HuH-7.5 (cell line): Measurements from ENCODE around the gene OLFML1.

ENCODE experiments used
- DNase-seq: peaks from one replicate; pipeline ENCODE4 v3.0.0; 2011; ENCODE audit warnings: low spot score

The OLFML1 gene

DNA sequence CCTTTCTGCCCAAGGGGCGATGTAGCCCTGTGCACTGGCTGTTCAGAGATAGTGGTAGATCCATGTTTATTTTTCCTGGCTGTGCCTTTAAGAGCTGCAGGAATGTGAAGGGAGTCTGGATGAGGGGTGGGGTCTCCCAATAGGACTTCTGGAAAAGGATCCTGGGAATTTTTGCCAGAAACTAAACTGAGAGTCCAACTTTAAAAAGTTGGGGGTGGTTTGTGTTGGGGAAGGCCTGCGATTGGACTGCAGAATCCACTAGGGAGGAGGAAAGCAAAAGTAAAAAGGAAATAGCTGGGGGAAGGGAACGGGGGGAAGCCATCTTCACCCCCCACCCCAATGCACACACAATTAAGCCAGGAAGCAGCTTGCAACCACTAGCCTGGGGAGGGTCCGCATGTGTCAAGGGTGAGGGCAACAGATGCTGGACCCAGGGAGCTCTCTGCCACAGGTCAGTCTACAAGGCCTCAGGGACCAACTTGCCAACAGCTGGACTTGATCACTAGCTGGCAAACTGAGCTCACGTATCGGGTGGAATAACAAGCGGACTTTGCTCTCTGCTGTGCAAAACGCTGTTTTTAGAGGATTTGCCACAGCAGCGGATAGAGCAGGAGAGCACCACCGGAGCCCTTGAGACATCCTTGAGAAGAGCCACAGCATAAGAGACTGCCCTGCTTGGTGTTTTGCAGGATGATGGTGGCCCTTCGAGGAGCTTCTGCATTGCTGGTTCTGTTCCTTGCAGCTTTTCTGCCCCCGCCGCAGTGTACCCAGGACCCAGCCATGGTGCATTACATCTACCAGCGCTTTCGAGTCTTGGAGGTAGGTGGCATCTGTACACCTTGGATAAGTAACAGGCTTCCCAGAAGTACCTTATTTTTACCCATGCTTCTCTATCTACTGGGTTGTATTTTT lies at the start of gene OLFML1:
Gene OLFML1 (plus strand): TSS at position 321 of the 912 bp plus-strand sequence. CDS start 370 bp downstream, at position 691.
- DNase-seq = no peak

DNA sequence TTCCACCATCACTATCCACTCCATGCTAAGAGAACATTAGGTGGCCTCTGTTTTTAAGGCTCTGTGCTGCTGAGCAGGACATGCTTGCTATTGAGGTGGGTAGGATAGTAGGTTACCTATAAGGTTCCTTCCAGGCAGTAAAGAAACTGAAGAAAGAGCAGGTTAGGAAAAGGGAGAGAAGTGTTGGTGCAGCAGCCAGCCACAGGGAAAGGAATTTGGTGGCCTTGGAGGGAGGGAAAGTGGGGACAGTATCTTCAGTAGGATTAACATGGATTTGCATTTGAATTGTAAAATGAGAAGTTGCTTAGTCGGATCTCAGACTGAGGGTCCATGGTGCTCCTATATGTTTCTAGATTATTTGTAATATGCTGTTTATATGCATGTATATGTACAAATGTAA lies 49.2 kb upstream of the OLFML1 start:
- DNase-seq = no peak

DNA sequence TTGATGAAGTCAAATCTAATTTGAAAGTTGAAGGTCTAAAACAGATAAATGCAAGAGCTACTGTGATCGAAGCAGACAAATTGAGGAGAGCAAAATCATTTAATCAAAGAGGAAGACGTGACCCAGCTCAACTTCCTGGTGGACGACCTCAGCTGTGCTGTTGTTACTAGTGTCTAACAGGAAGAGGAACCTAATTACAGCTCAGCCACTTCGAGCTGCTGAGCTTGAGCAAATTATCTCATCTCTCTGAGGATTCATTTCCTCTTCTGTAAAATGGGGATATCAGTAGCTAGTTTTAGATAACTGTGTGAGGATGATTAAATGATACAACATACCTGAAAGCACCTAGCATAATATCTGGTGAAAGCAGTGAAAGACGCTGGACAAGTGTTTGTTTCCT lies 48.6 kb upstream of the OLFML1 start:
- DNase-seq = no peak

DNA sequence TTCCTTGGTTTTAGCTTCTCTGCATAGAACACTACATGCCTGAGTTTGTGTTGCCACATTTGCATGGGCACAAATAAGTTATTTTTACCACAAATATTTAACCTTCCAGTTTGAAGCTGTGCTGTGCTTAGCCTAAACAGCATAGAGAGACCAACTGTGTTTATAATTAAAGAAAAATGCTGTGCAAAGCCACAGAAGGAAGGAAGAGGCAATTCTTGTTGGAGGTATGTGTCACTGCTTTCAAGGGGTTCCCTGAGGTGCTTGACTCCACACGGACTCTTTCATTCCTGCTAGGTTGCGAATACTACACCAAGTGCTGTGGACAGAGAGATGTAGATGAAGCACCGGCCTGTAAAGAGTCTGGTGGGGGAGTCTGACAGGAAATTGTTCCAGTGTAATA lies 47.6 kb upstream of the OLFML1 start:
- no peak for DNase-seq

DNA sequence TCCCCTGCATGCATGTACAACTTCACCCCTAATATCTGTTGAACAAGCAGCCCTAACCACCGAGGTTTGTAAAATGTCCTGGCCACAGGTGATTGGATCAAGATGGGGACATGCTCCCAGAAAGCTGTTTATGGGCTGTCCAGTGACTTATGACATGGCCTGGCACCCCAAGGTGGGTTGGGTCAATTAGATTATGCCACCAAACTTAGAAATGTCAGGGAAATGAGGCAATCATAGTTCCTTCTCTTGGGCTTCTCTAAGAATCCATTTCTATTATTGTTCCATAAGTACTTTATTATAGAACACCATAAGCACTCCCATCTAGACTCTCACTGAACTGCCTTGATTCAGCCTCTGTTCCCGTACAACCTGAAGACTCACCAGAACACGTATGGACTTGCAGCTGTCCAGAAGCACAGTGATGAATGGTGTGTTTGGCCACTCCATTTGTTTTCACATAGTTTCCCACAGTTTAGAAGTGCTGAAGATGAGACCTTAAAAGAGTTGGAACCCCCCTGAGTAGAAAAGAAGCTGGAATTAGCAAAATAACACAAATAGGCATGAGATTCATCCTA lies 45.5 kb upstream of the OLFML1 start:
- DNase-seq = no peak

GRCh38 chr11:7442588-7443215 lies 42.6 kb upstream of the OLFML1 start:
- peak; percentile 27 for DNase-seq

- DNase-seq = no peak
Measured at GRCh38 chr11:7444091-7444981, 41.0 kb upstream of the OLFML1 start.

DNA sequence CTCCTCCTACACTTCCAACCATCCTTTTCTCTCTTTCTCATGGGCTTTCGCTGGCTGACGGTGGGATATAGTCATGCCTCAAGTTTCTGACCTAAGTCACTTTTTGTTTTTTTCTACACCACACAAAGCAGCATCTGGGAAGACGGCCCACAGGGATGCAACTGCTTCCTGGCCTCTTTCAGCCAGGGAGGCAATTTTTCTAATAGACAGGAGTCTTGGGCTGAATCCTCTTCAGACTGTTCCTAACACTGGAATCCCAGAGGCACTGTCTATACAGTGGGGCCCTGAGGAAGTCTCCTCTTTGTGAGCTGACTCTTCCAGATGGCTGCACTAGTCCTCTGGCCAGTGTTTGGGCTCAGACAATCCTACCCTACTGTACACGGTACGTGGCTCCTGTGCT lies 39.7 kb upstream of the OLFML1 start:
- no peak for DNase-seq

GRCh38 chr11:7448201-7448600 lies 37.1 kb upstream of the OLFML1 start:
- DNase-seq = no peak

DNA sequence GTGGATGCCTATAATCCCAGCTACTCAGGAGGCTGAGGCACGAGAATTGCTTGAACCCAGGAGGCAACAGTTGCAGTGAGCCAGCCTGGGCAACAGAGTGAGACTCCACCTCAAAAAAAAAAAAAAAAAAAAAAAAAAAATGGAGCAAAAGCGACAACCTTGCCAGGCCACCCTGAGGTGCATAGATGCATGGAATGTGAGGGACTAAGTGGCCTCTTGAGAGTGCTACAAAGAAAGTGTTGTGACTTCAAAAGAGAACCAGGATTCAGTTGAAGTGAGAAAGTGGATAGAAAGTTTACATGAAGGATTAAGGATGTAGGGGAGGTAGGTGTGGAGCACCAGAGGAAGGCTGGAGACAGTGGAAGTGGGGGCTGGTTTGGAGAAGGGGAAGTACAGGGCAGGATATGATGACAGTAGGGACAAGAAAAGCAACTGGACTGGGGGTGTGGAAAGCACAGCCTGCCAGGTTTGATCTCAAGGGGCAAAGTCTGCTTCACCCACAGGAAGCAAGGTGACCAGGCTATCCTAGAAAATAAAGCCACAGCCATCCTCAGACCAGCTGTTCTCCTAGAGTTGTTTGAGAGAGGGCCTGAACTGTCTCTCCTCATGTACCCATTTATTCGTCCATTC lies 36.0 kb upstream of the OLFML1 start:
- no peak for DNase-seq

DNA sequence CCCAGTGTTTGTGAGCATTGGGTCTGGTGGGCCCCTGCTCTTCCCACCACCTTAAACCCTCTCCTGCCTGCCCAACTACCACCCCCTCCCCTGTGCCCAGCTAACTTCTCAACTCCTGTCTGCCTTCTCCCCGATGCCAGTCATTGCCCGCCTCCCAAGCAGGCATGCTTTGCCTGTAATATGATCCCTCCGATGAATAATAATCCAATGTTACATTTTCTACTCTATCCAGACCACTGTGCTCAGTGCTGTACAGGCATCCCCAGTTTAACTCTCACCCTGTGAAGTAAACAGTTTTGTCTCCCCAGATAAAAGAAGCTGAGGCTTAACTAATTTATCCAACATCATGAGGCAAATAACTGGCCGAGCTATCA lies 35.5 kb upstream of the OLFML1 start:
- no peak for DNase-seq

DNA sequence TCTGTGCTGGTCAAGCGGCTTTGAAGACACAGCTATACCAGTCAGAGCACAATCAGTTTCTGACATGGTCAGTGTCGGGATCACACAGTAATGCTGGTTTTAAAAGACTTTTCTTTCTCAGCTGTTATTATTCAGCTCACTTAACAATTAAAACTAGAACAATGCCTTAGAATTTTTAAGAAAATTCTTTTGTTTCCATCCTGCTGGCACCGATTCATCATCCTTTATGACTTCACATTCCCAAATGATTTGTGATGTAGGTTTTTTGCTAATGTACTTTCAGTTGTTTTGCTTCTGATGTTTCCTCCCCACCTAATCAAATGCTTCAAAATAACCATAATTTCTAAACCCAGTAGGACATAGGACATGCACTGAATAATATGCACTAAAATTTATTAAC lies 34.5 kb upstream of the OLFML1 start:
- no peak for DNase-seq

- no peak for DNase-seq
Measured at GRCh38 chr11:7451520-7451919, 33.8 kb upstream of the OLFML1 start.

GRCh38 chr11:7451952-7452494 lies 33.3 kb upstream of the OLFML1 start:
- no peak for DNase-seq

- DNase-seq = no peak
Measured at GRCh38 chr11:7454854-7455253, 30.5 kb upstream of the OLFML1 start.

- DNase-seq = no peak
Measured at GRCh38 chr11:7457211-7457610, 28.1 kb upstream of the OLFML1 start.

- DNase-seq = no peak
Measured at GRCh38 chr11:7462706-7463105, 22.6 kb upstream of the OLFML1 start.

DNA sequence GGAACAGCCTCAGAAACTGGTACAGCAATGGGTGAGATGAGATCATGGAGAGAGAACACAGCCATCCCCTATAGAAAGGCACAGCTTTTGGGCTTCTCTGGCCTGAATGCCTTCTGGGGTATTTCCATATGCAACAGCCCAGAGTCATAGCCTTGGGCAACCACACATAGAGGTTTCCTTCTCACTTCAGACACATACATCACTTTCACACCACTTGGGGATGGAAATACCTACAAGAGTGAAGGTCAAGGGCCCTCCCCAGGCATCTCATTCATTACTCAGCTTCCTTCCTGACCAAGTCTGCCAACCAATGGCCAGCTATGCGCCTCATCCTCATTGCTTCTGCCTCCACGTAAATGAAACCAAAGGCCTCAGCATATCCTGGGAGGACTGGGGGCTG lies 17.7 kb upstream of the OLFML1 start:
- DNase-seq = no peak

- no peak for DNase-seq
Measured at GRCh38 chr11:7469351-7469865, 15.9 kb upstream of the OLFML1 start.

DNA sequence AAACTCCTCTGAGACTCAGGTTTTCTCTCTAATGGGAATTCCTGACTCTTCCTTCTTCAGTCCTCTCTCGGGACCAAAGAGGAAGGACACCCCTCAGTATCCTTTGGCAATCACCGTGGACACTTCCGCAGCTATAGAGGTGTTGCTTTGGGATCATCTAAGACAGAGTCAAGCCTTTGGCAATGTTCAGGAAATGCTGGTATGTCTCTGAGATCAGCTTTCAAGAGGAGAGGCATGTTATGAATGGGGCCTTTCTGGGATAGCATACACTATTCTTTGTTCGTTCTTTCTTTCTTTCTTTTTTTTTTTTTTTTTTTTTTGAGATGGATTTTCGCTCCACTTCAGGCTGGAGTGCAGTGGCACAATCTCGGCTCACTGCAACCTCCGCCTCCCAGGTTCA lies 14.2 kb upstream of the OLFML1 start:
- no peak for DNase-seq

DNA sequence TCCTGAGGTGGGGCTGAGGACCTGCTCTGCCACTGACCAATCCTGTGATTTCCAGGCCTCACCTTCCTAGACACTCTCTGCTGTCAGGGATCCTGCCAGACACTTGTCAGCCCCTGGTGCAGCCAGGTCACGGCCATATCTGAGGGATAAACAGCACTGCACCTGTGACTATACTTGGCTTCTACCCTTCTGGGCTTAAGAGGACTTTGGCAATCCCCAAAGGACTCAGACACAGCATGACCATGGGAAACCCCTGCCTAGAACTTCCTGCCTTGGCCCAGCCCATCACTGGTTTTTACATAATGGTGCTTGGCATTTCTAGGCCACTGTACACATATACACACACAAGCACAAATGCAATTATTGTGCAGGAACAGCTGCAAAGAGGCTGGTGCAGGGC lies 11.6 kb upstream of the OLFML1 start:
- no peak for DNase-seq
